MM.1S (cell line): Measurements from ENCODE around the gene MFAP3L.

ENCODE experiments used
- DNase-seq: peaks from one replicate; pipeline ENCODE4 v3.0.0-alpha.2; 2015
- H2AFZ ChIP-seq: fragments of 300-600 bp; sonication (generic); 2 replicates; pipeline ENCODE4 v1.6.0; 2016; ENCODE audit warnings: antibody characterized with exemption, low read length
- H3F3A ChIP-seq: fragments of 300-600 bp; sonication (generic); 2 replicates; pipeline ENCODE4 v1.6.1; 2016; ENCODE audit warnings: mild to moderate bottlenecking, antibody characterized with exemption, low read length, moderate library complexity, mixed read lengths; ENCODE audit not compliant: insufficient read depth
- H3K27ac ChIP-seq: fragments of 300-600 bp; sonication (generic); 2 replicates; pipeline ENCODE4 v1.5.1; 2016; ENCODE audit warnings: mild to moderate bottlenecking, low read length
- H3K27me3 ChIP-seq: fragments of 300-600 bp; sonication (generic); replicated peaks from 2 replicates; pipeline ENCODE4 v1.6.0; 2016; ENCODE audit warnings: low read length; ENCODE audit not compliant: insufficient read depth
- H3K36me3 ChIP-seq: fragments of 300-600 bp; sonication (generic); replicated peaks from 2 replicates; pipeline ENCODE4 v1.6.1; 2016; ENCODE audit warnings: mild to moderate bottlenecking, low read length, mixed read lengths; ENCODE audit not compliant: insufficient read depth
- H3K4me1 ChIP-seq: fragments of 300-600 bp; sonication (generic); 2 replicates; pipeline ENCODE4 v1.6.1; 2016; ENCODE audit warnings: low read length, mixed read lengths
- H3K4me2 ChIP-seq: fragments of 300-600 bp; sonication (generic); 2 replicates; pipeline ENCODE4 v1.6.0; 2016; ENCODE audit warnings: low read depth, low read length
- H3K4me3 ChIP-seq: fragments of 300-600 bp; sonication (generic); 2 replicates; pipeline ENCODE4 v1.5.1; 2016; ENCODE audit warnings: low read length, mixed read lengths
- H3K79me2 ChIP-seq: fragments of 300-600 bp; sonication (generic); 2 replicates; pipeline ENCODE4 v1.6.1; 2016; ENCODE audit warnings: mixed run types, low read length, mixed read lengths
- H3K9ac ChIP-seq: fragments of 300-600 bp; sonication (generic); 2 replicates; pipeline ENCODE4 v1.6.1; 2016; ENCODE audit warnings: low read length, mixed read lengths
- H3K9me2 ChIP-seq: fragments of 300-600 bp; sonication (generic); replicated peaks from 2 replicates; pipeline ENCODE4 v1.6.1; 2016; ENCODE audit warnings: mild to moderate bottlenecking, low read length, mixed read lengths; ENCODE audit not compliant: insufficient read depth
- H3K9me3 ChIP-seq: fragments of 300-600 bp; sonication (generic); replicated peaks from 2 replicates; pipeline ENCODE4 v1.6.1; 2016; ENCODE audit warnings: mild to moderate bottlenecking, low read length, mixed read lengths; ENCODE audit not compliant: insufficient read depth
- H4K20me1 ChIP-seq: fragments of 300-600 bp; sonication (generic); 2 replicates; pipeline ENCODE4 v1.6.1; 2016; ENCODE audit warnings: mild to moderate bottlenecking, low read length, moderate library complexity, mixed read lengths; ENCODE audit not compliant: insufficient read depth
- CTCF ChIP-seq: fragments of 300-600 bp; sonication (generic); IDR thresholded peaks from 2 replicates; pipeline ENCODE4 v1.5.1; 2016; ENCODE audit warnings: antibody characterized with exemption, low read length, mixed read lengths
- EZH2 ChIP-seq: fragments of 300-600 bp; sonication (generic); optimal IDR thresholded peaks from 2 replicates; pipeline ENCODE3; 2017; ENCODE audit warnings: low read depth, mild to moderate bottlenecking, antibody characterized with exemption, low read length, mixed read lengths
- EZH2phosphoT487 ChIP-seq: fragments of 300-600 bp; sonication (generic); IDR thresholded peaks from 2 replicates; pipeline ENCODE4 v1.6.1; 2018; ENCODE audit warnings: antibody characterized with exemption, low read length

Gene MFAP3L

DNA sequence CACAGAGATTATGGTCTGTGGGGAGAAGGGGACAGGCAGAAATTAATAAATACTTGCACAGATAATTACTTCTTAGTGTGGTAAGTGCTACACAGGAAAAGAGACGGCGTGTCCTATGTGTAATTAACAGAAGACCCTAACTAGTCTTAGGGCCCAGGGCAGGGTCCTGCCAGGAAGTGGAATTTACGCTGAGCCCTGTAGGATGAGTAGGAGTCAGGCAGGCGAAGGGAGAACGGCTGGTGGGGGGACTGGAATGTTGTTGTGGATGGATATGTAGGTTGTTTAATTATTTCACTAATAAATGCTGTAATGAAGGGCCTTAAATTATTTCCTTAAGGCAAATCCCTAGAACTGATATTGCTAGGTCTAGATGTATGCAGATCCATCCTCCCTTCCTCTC is 26.7 kb upstream of the MFAP3L start:
- H3K27ac ChIP-seq: no peak overlapping the region
- TF ChIP-seq CTCF (no peak), EZH2 (no peak), EZH2phosphoT487 (no peak)
- H3K4me2 ChIP-seq: no peak overlapping the region
- H3K4me3 ChIP-seq: no peak overlapping the region
- no peaks in the 10 kb centered on the region for H3K79me2 ChIP-seq
- H3K9me2 ChIP-seq: no peaks in the 10 kb centered on the region
- no peaks in the 10 kb centered on the region for H4K20me1 ChIP-seq
- no peaks in the 10 kb centered on the region for H3K9me3 ChIP-seq
- no peaks in the 10 kb centered on the region for H3F3A ChIP-seq
- H2AFZ ChIP-seq: no peak overlapping the region
- H3K36me3 ChIP-seq: no peaks in the 10 kb centered on the region
- H3K9ac ChIP-seq: no peak overlapping the region
- no peaks in the 10 kb centered on the region for H3K27me3 ChIP-seq
- no peaks in the 10 kb centered on the region for H3K4me1 ChIP-seq
- DNase-seq: no peak

- Histone ChIP-seq H3K27ac (no peak overlapping the region), H3F3A (no peaks in the 10 kb centered on the region), H3K79me2 (no peaks in the 10 kb centered on the region), H3K27me3 (no peaks in the 10 kb centered on the region), H3K4me2 (no peak overlapping the region), H3K4me3 (no peak overlapping the region), H3K4me1 (no peaks in the 10 kb centered on the region), H3K9ac (no peak overlapping the region), H3K9me3 (no peaks in the 10 kb centered on the region), H3K9me2 (no peaks in the 10 kb centered on the region), H3K36me3 (no peaks in the 10 kb centered on the region), H4K20me1 (no peaks in the 10 kb centered on the region), H2AFZ (no peak overlapping the region)
- no peak for TF ChIP-seq CTCF
- no peak for TF ChIP-seq EZH2
- no peak for TF ChIP-seq EZH2phosphoT487
- no peak for DNase-seq
These were observed 25.2 kb upstream of the MFAP3L start for GRCh38 chr4:170051402-170051801.

GRCh38 chr4:170049766-170050165 is 23.6 kb upstream of the MFAP3L start:
- Histone ChIP-seq H3K27me3 (no peaks in the 10 kb centered on the region), H4K20me1 (no peaks in the 10 kb centered on the region), H3K27ac (no peak overlapping the region), H3K4me1 (no peaks in the 10 kb centered on the region), H3K9me3 (no peaks in the 10 kb centered on the region), H3K4me3 (no peak overlapping the region), H3K9ac (no peak overlapping the region), H2AFZ (no peak overlapping the region), H3K9me2 (no peaks in the 10 kb centered on the region), H3K79me2 (no peaks in the 10 kb centered on the region), H3K36me3 (no peaks in the 10 kb centered on the region), H3F3A (no peaks in the 10 kb centered on the region), H3K4me2 (no peak overlapping the region)
- DNase-seq: no peak
- no peak for TF ChIP-seq EZH2
- TF ChIP-seq EZH2phosphoT487: no peak
- no peak for TF ChIP-seq CTCF
